Upper lobe of right lung (tissue), 1 donor: ENCODE results near the gene FBXO47. TPM values are rescaled to one million over a fixed set of nuclear protein-coding genes. Genes with fewer than 3 reads are reported as not detected.

ENCODE experiments used
- ATAC-seq: fragments of 200-7000 bp; cut with Tn5 transposase; one replicate; pipeline ENCODE4 v1.9.1; 2020; ENCODE audit warnings: mild to moderate bottlenecking, moderate library complexity
- DNase-seq: peaks from one replicate; pipeline ENCODE4 v3.0.0-alpha.2; 2020
- H3K27ac ChIP-seq: fragments of 200-600 bp; one replicate; pipeline ENCODE4 v1.8.0; 2022
- H3K27me3 ChIP-seq: fragments of 200-600 bp; one replicate; pipeline ENCODE4 v1.8.0; 2022; ENCODE audit warnings: mild to moderate bottlenecking
- H3K36me3 ChIP-seq: fragments of 200-600 bp; one replicate; pipeline ENCODE4 v1.8.0; 2022
- H3K4me1 ChIP-seq: fragments of 200-600 bp; one replicate; pipeline ENCODE4 v1.8.0; 2022
- H3K4me3 ChIP-seq: fragments of 200-600 bp; one replicate; pipeline ENCODE4 v1.8.0; 2022; ENCODE audit warnings: mild to moderate bottlenecking
- H3K9me3 ChIP-seq: fragments of 200-600 bp; one replicate; pipeline ENCODE4 v1.8.0; 2022
- intact Hi-C: fragments of 100-400 bp; cut with DNase I; formaldehyde crosslinking; loops from one replicate; pipeline ENCODE4 v1.11.0; 2022
- microRNA-seq: library from miRNA; unstranded; fragments of <30 nt; microRNA quantifications from one replicate; pipeline ENCODE4 v1.2.0, GENCODE V29; 2020; ENCODE audit warnings: borderline microRNAs expressed
- total RNA-seq: library from RNA; stranded (reverse); fragmentation: NEBNext Ultra II Directional; extraction: Animal tissue kit (Norgen Biotek cat#: 25700); gene quantifications from one replicate; pipeline ENCODE4 v1.2.1, GENCODE V29; 2021
- TF ChIP-seq, protein P1 (sequence below): fragments of 200-600 bp; IDR thresholded peaks from one replicate; pipeline ENCODE4 v1.8.0; 2022; ENCODE audit warnings: antibody characterized with exemption
- donor health status: DM: no; HTN: yes; CAD: no; lungs with severe emphysema.

Gene FBXO47
- total RNA-seq, 1 donor from 2014 or later = not detected

DNA sequence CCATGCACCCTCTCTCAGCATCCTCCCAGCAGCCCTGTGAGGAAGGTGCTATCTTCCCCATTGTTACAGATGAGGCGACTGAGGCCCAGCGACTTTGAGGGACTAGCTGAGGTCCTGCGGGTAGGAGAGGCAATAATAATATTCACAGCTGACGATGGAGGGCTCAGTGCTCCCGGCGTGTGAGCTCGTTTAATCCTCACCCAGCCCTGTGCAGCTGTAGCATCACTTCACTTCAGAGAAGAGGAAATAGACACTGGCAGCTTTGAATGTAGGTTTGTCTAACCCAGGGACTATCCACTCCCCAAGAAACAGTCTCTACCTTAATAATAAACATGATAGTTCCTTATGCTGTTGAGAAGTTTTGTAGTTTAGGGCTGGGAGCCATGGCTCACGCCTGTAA, 75.8 kb downstream of the FBXO47 start:
- peaks cover 38% of the 10 kb centered on the region for H3K4me1 ChIP-seq
- TF ChIP-seq, protein P1, sequence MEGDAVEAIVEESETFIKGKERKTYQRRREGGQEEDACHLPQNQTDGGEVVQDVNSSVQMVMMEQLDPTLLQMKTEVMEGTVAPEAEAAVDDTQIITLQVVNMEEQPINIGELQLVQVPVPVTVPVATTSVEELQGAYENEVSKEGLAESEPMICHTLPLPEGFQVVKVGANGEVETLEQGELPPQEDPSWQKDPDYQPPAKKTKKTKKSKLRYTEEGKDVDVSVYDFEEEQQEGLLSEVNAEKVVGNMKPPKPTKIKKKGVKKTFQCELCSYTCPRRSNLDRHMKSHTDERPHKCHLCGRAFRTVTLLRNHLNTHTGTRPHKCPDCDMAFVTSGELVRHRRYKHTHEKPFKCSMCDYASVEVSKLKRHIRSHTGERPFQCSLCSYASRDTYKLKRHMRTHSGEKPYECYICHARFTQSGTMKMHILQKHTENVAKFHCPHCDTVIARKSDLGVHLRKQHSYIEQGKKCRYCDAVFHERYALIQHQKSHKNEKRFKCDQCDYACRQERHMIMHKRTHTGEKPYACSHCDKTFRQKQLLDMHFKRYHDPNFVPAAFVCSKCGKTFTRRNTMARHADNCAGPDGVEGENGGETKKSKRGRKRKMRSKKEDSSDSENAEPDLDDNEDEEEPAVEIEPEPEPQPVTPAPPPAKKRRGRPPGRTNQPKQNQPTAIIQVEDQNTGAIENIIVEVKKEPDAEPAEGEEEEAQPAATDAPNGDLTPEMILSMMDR = no peak
- DNase-seq (no peak), ATAC-seq (no peak)
- peak overlapping the region; percentile 6 for H3K27ac ChIP-seq
- peaks cover 79% of the 10 kb centered on the region for H3K36me3 ChIP-seq
- no peaks in the 10 kb centered on the region for H3K9me3 ChIP-seq
- intact Hi-C loops = no loop called here
- no peaks in the 10 kb centered on the region for H3K27me3 ChIP-seq
- H3K4me3 ChIP-seq = no peak overlapping the region

DNA sequence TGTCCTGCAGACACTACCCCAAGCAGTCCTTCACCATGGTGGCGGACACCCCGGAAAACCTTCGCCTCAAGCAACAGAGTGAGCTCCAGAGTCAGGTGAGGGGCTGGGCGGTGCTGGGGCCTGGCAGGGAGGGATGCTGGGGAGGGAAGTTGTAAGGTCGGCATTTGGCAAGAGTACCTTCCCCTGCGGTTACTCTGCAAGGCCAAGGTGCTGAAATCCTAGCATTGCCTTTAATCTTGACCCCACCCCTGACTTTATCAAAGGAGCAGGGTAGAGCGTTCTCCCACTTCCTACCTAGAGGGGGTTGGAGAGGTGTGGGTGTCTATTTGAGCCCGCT, 76.8 kb downstream of the FBXO47 start:
- DNase-seq = no peak
- H3K4me3 ChIP-seq = no peak overlapping the region
- no peak for ATAC-seq
- peaks cover 80% of the 10 kb centered on the region for H3K36me3 ChIP-seq
- TF ChIP-seq, protein P1 = no peak
- no peak overlapping the region for H3K27ac ChIP-seq
- peaks cover 41% of the 10 kb centered on the region for H3K4me1 ChIP-seq
- intact Hi-C loops = no loop called here
- H3K27me3 ChIP-seq = no peaks in the 10 kb centered on the region
- no peaks in the 10 kb centered on the region for H3K9me3 ChIP-seq

DNA sequence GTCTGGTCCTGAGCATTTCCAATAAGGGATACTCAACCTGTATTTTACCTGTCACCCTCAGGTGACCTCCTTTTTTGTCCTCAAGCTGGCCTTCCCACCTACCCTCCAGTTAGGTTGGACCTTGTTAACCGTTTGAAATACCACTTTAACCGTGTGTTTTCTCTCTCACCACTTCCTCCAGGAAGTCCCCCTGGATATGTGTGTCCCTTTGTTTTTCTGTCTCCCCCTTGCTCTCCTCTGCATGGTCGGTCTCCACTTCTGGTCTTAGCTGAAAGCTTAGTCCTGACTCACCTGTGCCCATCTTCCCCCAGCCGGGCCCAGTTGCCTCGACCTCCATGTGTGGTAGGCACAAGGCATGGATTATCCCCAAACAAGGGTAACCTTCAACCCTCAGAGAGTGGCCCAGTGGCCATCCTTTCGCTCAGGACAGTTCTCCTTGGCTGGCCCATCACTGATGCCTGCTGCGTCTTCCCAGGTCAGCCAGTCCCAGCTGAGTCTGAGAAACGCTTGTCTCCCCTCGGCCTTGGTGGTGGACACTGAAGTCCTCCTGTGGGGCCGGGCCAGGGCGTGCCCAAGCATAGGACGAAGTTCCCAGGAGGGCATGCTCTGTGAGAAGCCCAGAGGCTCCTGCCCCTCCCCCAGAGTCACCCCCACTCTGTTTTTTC, 77.3 kb downstream of the FBXO47 start:
- ATAC-seq = no peak
- H3K9me3 ChIP-seq = no peaks in the 10 kb centered on the region
- no peak for DNase-seq
- intact Hi-C loops = no loop called here
- peaks cover 80% of the 10 kb centered on the region for H3K36me3 ChIP-seq
- H3K4me1 ChIP-seq = peaks cover 42% of the 10 kb centered on the region
- H3K27ac ChIP-seq = no peak overlapping the region
- H3K27me3 ChIP-seq = no peaks in the 10 kb centered on the region
- TF ChIP-seq, protein P1 = no peak
- H3K4me3 ChIP-seq = no peak overlapping the region

DNA sequence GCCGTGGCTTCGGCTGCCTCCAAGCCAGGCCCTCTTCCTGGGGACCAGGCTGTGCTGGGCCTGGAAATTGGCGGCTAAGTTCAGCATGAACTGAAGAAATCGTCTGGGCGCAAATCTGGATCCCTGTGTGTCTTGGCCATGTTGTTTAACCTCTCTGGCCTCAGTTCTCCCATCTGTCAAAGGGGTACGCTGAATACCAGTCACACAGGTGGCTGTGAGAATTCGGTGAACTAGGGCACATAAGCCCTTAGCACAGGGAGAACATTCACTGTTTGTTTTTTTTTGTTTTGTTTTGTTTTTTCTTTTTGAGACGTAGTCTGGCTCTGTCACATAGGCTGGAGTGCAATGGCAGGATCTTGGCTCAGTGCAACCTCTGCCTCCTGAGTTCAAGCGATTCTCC, 78.4 kb downstream of the FBXO47 start:
- H3K4me3 ChIP-seq = no peak overlapping the region
- TF ChIP-seq, protein P1 = no peak
- ATAC-seq (no peak), DNase-seq (no peak)
- H3K27me3 ChIP-seq = no peaks in the 10 kb centered on the region
- H3K9me3 ChIP-seq = no peaks in the 10 kb centered on the region
- intact Hi-C loops = no loop called here
- H3K27ac ChIP-seq = no peak overlapping the region
- H3K4me1 ChIP-seq = peaks cover 43% of the 10 kb centered on the region
- H3K36me3 ChIP-seq = peaks cover 80% of the 10 kb centered on the region

DNA sequence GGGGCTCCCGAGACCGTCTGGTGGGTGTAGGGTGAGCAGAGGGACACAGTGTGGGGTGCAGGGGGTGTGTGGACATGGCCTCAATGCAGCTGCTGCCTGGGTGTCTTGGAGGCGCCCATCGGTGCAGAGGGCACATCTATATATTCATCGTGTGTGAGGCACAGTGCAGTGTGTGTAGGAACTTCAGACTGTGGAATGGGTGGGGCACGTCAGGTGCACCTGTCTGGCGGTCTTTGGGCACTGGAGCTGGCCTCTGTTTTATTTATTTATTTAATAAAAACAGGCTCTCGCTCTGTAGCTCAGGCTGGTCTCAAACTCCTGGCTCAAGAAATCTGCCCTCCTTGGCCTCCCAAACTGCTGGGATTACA, 80.6 kb downstream of the FBXO47 start:
- H3K4me1 ChIP-seq = peaks cover 52% of the 10 kb centered on the region
- H3K27ac ChIP-seq = no peak overlapping the region
- intact Hi-C loops = no loop called here
- H3K4me3 ChIP-seq = no peak overlapping the region
- TF ChIP-seq, protein P1 = no peak
- ATAC-seq (no peak), DNase-seq (no peak)
- H3K36me3 ChIP-seq = peaks cover 62% of the 10 kb centered on the region
- H3K27me3 ChIP-seq = no peaks in the 10 kb centered on the region
- H3K9me3 ChIP-seq = no peaks in the 10 kb centered on the region

Small RNA genes within 50 kb of the gene (microRNA-seq; reads per million reads assigned to microRNA genes)
- not detected for gene MIR6779

Other genes with a start within 250 kb of the FBXO47 start
- gene CISD3, start 237.1 kb downstream of the FBXO47 start, total RNA-seq = 29.7 TPM
- 59.1 TPM for gene PCGF2, start 219.1 kb downstream of the FBXO47 start, total RNA-seq
- 127 TPM for gene PSMB3, start 214.7 kb downstream of the FBXO47 start, total RNA-seq
- gene PIP4K2B, start 167.8 kb downstream of the FBXO47 start, total RNA-seq = 50.5 TPM
- 22.2 TPM for gene CWC25, start 142.1 kb downstream of the FBXO47 start, total RNA-seq
- gene RPL23, start 113.7 kb downstream of the FBXO47 start, total RNA-seq = 1,142 TPM
- 158 TPM for gene LASP1, start 97.3 kb downstream of the FBXO47 start, total RNA-seq
- gene PLXDC1, start 184.2 kb upstream of the FBXO47 start, total RNA-seq = 14.4 TPM
- gene ARL5C, start 198.8 kb upstream of the FBXO47 start, total RNA-seq = not detected
- 27.5 TPM for gene CACNB1, start 230.3 kb upstream of the FBXO47 start, total RNA-seq
- gene RPL19, start 232.9 kb upstream of the FBXO47 start, total RNA-seq = 1,449 TPM